Thymus (tissue), 11 donors: ENCODE measurements around the gene TNNT1. TPM values are rescaled to one million over a fixed set of nuclear protein-coding genes. Genes with fewer than 3 reads are reported as not detected.
"Not testable (repeated sequence)": the region's sequence is repeated elsewhere in the genome, so short reads cannot be mapped to it uniquely, and the experiment has no call there.

Experiments used
- DNase-seq, 9 donors: peaks; one replicate each; pipeline ENCODE4 v3.0.0-alpha.2; 2013; ENCODE audit warnings: low spot score in 9 of 9, low read depth in 6 of 9, missing footprints in 1 of 9
- H3K27ac ChIP-seq, 2 donors: one replicate each; pipeline ENCODE4 v1.5.1; 2013; ENCODE audit warnings: control low read depth in 1 of 2, low read depth in 1 of 2, low read length in 1 of 2, mild to moderate bottlenecking in 1 of 2, moderate library complexity in 1 of 2
- H3K27me3 ChIP-seq, 2 donors: one replicate each; pipeline ENCODE4 v1.5.1; 2013; ENCODE audit warnings: low read length in 1 of 2; ENCODE audit not compliant: control insufficient read depth in 2 of 2, insufficient read depth in 1 of 2
- H3K36me3 ChIP-seq, 2 donors: one replicate each; pipeline ENCODE4 v1.5.1; 2013; ENCODE audit warnings: low read length in 1 of 2, mild to moderate bottlenecking in 1 of 2, moderate library complexity in 1 of 2; ENCODE audit not compliant: control insufficient read depth in 2 of 2, insufficient read depth in 2 of 2
- H3K4me1 ChIP-seq, 2 donors: one replicate each; pipeline ENCODE4 v1.5.1; 2013; ENCODE audit warnings: low read length in 2 of 2; ENCODE audit not compliant: control insufficient read depth in 2 of 2, insufficient read depth in 2 of 2
- H3K4me3 ChIP-seq, 2 donors: one replicate each; pipeline ENCODE4 v1.5.1; 2013; ENCODE audit warnings: low read length in 2 of 2, control low read depth in 1 of 2, mild to moderate bottlenecking in 1 of 2
- H3K9me3 ChIP-seq, 2 donors: one replicate each; pipeline ENCODE4 v1.5.1; 2013; ENCODE audit warnings: low read length in 1 of 2, mild to moderate bottlenecking in 1 of 2; ENCODE audit not compliant: control insufficient read depth in 2 of 2, insufficient read depth in 1 of 2
- WGBS: extraction: QIAGEN DNeasy Blood & Tissue Kit; methylation state at CpG from one replicate; pipeline ENCODE4 v1.1.7; 2013; 5-methylcytosine and 5-hydroxymethylcytosine counted together
- polyA plus RNA-seq: library from polyadenylated mRNA; stranded (reverse); fragments of 200-250 nt; gene quantifications from one replicate; pipeline ENCODE4 v1.2.3, GENCODE V29; 2013
- total RNA-seq: library from RNA; stranded (reverse); fragments of 120-200 nt; gene quantifications from one replicate; pipeline ENCODE4 v1.2.4, GENCODE V29; 2013
- donor health status: healthy.

Gene TNNT1
- total and polyA plus RNA-seq, 2 donors, result 4.3 to 11.9 TPM

- WGBS, result 98% methylated on average over 3 of the region's 3 CpGs
- not testable (repeated sequence) for H3K4me3 ChIP-seq, DNase-seq, H3K27ac ChIP-seq, H3K4me1 ChIP-seq, H3K27me3 ChIP-seq, H3K9me3 ChIP-seq
- peaks cover 22 to 42% of the 10 kb centered on the region in 2 donors for H3K36me3 ChIP-seq
Measured at GRCh38 chr19:55107252-55107651, 41.8 kb downstream of the TNNT1 start.

DNA sequence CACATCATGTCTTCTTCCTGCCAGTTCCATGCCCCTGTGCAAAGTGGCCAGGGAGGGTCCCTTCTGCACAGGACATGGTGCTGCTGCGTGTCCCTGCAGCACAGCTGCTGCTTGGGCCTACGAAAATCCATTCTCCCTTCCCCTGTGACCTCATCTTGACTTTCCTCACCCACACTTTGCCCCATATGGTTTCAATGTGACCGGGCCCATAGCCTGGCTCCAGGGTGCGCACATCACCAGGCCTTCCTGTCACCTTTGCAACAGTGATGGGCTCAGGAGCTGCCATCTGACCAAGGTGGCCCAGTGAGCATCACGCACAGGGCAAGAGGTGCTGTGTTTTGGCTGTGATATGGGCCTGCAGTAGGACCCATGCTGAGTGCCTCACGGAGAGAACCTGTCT is 42.4 kb downstream of the TNNT1 start:
- Histone ChIP-seq H3K27me3 (no peaks in the 10 kb centered on the region), H3K4me3 (no peak overlapping the region), H3K36me3 (peaks cover 22 to 39% of the 10 kb centered on the region in 2 donors), H3K4me1 (no peaks in the 10 kb centered on the region), H3K27ac (no peak overlapping the region), H3K9me3 (peaks cover 2 to 6% of the 10 kb centered on the region in 2 donors)
- 98% methylated on average over 6 of the region's 6 CpGs for WGBS
- DNase-seq, result no peak

DNA sequence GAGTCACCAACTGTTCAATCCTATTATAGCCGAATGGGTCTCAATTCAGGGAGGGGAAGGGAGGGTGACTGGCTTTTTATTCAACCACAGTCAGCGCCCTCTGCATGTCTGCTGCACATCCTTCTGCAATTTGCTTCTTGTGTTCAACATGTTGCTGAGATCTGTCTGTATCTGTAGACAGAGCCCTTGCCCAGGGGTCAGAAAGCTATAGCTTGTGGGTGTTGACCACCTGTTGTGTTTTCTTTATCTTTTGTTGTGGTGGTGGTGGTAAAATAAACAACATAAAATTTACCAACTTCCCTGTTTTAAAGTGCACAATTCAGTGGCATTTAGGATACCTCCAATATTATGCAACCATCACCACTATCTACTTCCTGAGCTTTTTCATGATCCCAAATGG is 43.8 kb downstream of the TNNT1 start:
- H3K27me3 ChIP-seq, result no peaks in the 10 kb centered on the region
- no peak overlapping the region for H3K27ac ChIP-seq
- no peak for DNase-seq
- H3K36me3 ChIP-seq, result peaks cover 25 to 43% of the 10 kb centered on the region in 2 donors
- H3K4me3 ChIP-seq, result no peak overlapping the region
- H3K4me1 ChIP-seq, result no peaks in the 10 kb centered on the region
- 99% methylated on average over 2 of the region's 2 CpGs for WGBS
- peaks cover 2 to 6% of the 10 kb centered on the region in 2 donors for H3K9me3 ChIP-seq

- DNase-seq, result no peak
- H3K36me3 ChIP-seq, result peaks cover 24 to 41% of the 10 kb centered on the region in 2 donors
- H3K4me3 ChIP-seq, result no peak overlapping the region
- over 99% methylated on average over 9 of the region's 9 CpGs for WGBS
- no peaks in the 10 kb centered on the region for H3K27me3 ChIP-seq
- H3K4me1 ChIP-seq, result no peaks in the 10 kb centered on the region
- H3K9me3 ChIP-seq, result peaks cover 2 to 6% of the 10 kb centered on the region in 2 donors
- H3K27ac ChIP-seq, result no peak overlapping the region
Measured at GRCh38 chr19:55103190-55103589, 45.8 kb downstream of the TNNT1 start.

GRCh38 chr19:55101261-55101660 is 47.7 kb downstream of the TNNT1 start:
- H3K9me3 ChIP-seq, result peaks cover 2 to 6% of the 10 kb centered on the region in 2 donors
- no peak overlapping the region for H3K27ac ChIP-seq
- no peak overlapping the region for H3K4me3 ChIP-seq
- H3K4me1 ChIP-seq, result no peaks in the 10 kb centered on the region
- WGBS, result 98% methylated on average over 10 of the region's 10 CpGs
- H3K36me3 ChIP-seq, result peaks cover 24 to 39% of the 10 kb centered on the region in 2 donors
- no peaks in the 10 kb centered on the region for H3K27me3 ChIP-seq
- DNase-seq, result no peak

- no peak for DNase-seq
- no peaks in the 10 kb centered on the region for H3K4me1 ChIP-seq
- H3K27me3 ChIP-seq, result no peaks in the 10 kb centered on the region
- H3K4me3 ChIP-seq, result no peak overlapping the region
- 96% methylated on average over 27 of the region's 27 CpGs for WGBS
- no peak overlapping the region for H3K27ac ChIP-seq
- H3K9me3 ChIP-seq, result peaks cover 2 to 6% of the 10 kb centered on the region in 2 donors
- H3K36me3 ChIP-seq, result peaks cover 32 to 45% of the 10 kb centered on the region in 2 donors
Measured at GRCh38 chr19:55099557-55100506, 49.2 kb downstream of the TNNT1 start.

GRCh38 chr19:55098716-55099556 is 50.1 kb downstream of the TNNT1 start:
- DNase-seq, result no peak
- 97% methylated on average over 27 of the region's 27 CpGs for WGBS
- Histone ChIP-seq H3K4me3 (no peak overlapping the region), H3K27me3 (no peaks in the 10 kb centered on the region), H3K27ac (no peak overlapping the region), H3K4me1 (no peaks in the 10 kb centered on the region), H3K36me3 (peaks cover 35 to 53% of the 10 kb centered on the region in 2 donors), H3K9me3 (peaks cover 2 to 6% of the 10 kb centered on the region in 2 donors)

DNA sequence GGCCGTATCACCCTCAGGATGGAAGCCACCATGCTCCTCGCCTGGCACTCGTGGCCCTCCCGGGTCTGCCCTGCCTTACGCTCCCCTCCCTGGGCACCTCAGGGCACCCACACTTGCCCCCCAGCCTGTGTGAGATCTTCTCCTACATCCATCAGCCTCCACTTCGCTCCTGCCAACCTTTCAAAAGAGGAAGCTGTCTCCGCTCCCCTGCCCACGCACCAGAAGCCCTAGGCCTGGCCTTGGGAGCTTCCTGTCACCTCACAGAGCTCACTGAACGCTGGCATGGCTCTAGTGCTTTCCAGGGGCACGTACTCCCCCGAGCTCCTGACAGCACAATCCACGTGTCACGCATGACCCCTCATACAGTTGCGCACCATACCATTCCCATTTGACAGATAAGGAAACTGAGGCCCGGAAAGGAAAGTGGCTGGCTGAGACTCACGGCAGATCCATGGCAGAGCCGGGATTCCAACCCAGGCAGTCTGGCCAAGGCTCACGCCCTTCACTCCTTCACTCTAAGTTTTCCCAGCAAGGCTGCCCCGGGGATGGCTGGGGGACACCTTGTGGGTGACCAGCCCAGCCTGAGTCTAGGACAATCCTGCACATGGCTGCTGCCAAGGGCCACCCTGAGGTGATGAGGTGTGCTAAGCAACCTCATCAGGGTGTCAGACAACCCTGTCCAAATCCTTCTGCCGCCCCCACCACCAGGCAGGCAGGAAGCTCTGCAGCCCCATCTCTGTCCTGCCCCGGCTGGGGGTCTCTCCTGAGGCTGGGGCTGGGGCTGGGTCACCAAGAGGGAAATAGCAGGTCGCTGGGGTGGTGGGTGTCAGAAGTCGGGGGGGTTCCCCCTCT is 50.9 kb downstream of the TNNT1 start:
- WGBS, result 94% methylated on average over 23 of the region's 23 CpGs
- no peaks in the 10 kb centered on the region for H3K4me1 ChIP-seq
- peaks cover 0 to under 1% of the 10 kb centered on the region in 2 donors for H3K9me3 ChIP-seq
- no peak overlapping the region for H3K27ac ChIP-seq
- H3K36me3 ChIP-seq, result peaks cover 29 to 47% of the 10 kb centered on the region in 2 donors
- H3K4me3 ChIP-seq, result no peak overlapping the region
- no peaks in the 10 kb centered on the region for H3K27me3 ChIP-seq
- DNase-seq, result no peak
